Brain microvascular endothelial cell (primary cell): ENCODE results near the gene PCNT.

Experiments used
- DNase-seq: peaks from one replicate; pipeline ENCODE4 v3.0.0-alpha.2; 2020
- H3K27ac ChIP-seq: fragments of 250-450 bp; sonication (Bioruptor Pico); 2 replicates; pipeline ENCODE4 v1.5.1; 2020; ENCODE audit warnings: mild to moderate bottlenecking, moderate library complexity
- H3K27me3 ChIP-seq: fragments of 250-450 bp; sonication (Bioruptor Pico); replicated peaks from 2 replicates; pipeline ENCODE4 v1.5.1; 2020; ENCODE audit warnings: mild to moderate bottlenecking
- H3K36me3 ChIP-seq: fragments of 250-450 bp; sonication (Bioruptor Pico); replicated peaks from 2 replicates; pipeline ENCODE4 v1.5.1; 2020; ENCODE audit warnings: mild to moderate bottlenecking
- H3K4me3 ChIP-seq: 2 replicates; pipeline ENCODE4 v1.5.1; 2011; ENCODE audit warnings: low read depth, mild to moderate bottlenecking, control low read depth, low read length, moderate library complexity
- CTCF ChIP-seq: IDR thresholded peaks from 2 replicates; pipeline ENCODE4 v1.5.1; 2011; ENCODE audit warnings: low read depth, mild to moderate bottlenecking, moderate library complexity, low read length, control low read depth, inconsistent platforms; ENCODE audit errors: missing control alignments
- in situ Hi-C: cut with HindIII; loops from 2 replicates; pipeline ENCODE4 v1.10.0; 2017; ENCODE audit warnings: low sequenced_read_pairs, low pct_ligation_motif_present

The PCNT gene

GRCh38 chr21:46350981-46351380, 27.0 kb downstream of the PCNT start:
- no peaks in the 10 kb centered on the region for H3K27me3 ChIP-seq
- H3K27ac ChIP-seq, result no peak overlapping the region
- TF ChIP-seq CTCF, result no peak
- in situ Hi-C loops, result no loop called here
- DNase-seq, result no peak
- no peak overlapping the region for H3K4me3 ChIP-seq
- peaks cover 65% of the 10 kb centered on the region for H3K36me3 ChIP-seq

- Histone ChIP-seq H3K36me3 (peaks cover 69% of the 10 kb centered on the region), H3K27ac (no peak overlapping the region), H3K27me3 (no peaks in the 10 kb centered on the region), H3K4me3 (no peak overlapping the region)
- no peak for DNase-seq
- in situ Hi-C loops, result no loop called here
- TF ChIP-seq CTCF, result no peak
Measured at GRCh38 chr21:46351476-46352163, 27.7 kb downstream of the PCNT start.

DNA sequence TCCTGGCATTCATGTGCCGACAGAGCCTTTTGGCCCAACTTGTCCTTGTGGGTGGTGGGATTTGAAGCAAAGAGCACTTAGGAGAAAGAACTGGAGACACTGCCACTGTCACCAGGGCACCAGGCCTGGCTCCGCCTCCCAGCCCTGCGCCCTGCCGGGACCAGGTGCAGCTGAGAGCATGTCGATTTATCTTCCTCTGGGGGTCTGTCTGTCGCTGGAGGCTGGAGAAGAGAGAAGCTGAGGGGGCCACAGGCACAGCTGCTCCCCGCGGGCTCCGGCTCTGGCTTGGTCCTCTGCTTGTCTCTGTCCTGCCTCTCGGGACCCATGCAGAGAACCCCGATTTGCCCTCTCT, 28.2 kb downstream of the PCNT start:
- peaks cover 70% of the 10 kb centered on the region for H3K36me3 ChIP-seq

GRCh38 chr21:46352913-46353312, 29.0 kb downstream of the PCNT start:
- in situ Hi-C loops, result no loop called here
- peaks cover 67% of the 10 kb centered on the region for H3K36me3 ChIP-seq
- TF ChIP-seq CTCF, result no peak

More for the DNA sequence above, 28.2 kb downstream of the PCNT start:
- in situ Hi-C loops, result no loop called here
- H3K27me3 ChIP-seq, result no peaks in the 10 kb centered on the region
- TF ChIP-seq CTCF, result no peak
- DNase-seq, result no peak
- no peak overlapping the region for H3K27ac ChIP-seq
- no peak overlapping the region for H3K4me3 ChIP-seq

DNA sequence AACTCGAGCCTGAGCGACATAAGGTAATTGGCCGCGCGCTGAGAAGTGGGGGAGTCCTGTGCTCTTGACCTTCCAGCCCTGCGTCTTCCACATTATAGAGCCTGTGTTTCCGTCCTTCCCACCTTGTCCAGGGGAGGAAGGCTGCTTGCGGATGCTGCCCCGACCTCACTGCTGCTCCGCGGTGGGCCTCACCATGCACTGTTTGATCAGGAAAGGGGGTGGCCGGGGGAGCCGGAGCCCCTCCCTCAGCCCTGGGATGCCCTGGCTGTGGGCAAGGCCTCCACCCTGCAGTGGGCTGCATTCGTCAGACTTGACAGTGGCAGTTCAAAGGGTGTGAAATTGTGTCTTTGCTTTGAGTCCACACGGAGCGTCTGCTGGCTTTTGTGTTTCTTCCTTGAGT, 30.1 kb downstream of the PCNT start:
- Histone ChIP-seq H3K27me3 (no peaks in the 10 kb centered on the region), H3K4me3 (no peak overlapping the region), H3K27ac (no peak overlapping the region), H3K36me3 (peaks cover 66% of the 10 kb centered on the region)
- no peak for TF ChIP-seq CTCF
- DNase-seq, result no peak
- in situ Hi-C loops, result no loop called here

More at GRCh38 chr21:46352913-46353312, 29.0 kb downstream of the PCNT start:
- DNase-seq, result no peak
- Histone ChIP-seq H3K4me3 (no peak overlapping the region), H3K27me3 (no peaks in the 10 kb centered on the region), H3K27ac (no peak overlapping the region)

- no peaks in the 10 kb centered on the region for H3K27me3 ChIP-seq
- no peak overlapping the region for H3K4me3 ChIP-seq
- in situ Hi-C loops, result no loop called here
- no peak for DNase-seq
- H3K27ac ChIP-seq, result no peak overlapping the region
- no peak for TF ChIP-seq CTCF
- peaks cover 62% of the 10 kb centered on the region for H3K36me3 ChIP-seq
Measured at GRCh38 chr21:46354518-46354917, 30.6 kb downstream of the PCNT start.
